ENCODE data around the gene ZNF790. TPM values are rescaled to one million over a fixed set of nuclear protein-coding genes. Genes with fewer than 3 reads are reported as not detected.

ZNF790 gene
- total and polyA plus RNA-seq, 2 of the 13 experiments (the other 11 are each of a cell fraction or from before 2014, with no cell fraction given) = 1.3 to 5.3 TPM

DNA sequence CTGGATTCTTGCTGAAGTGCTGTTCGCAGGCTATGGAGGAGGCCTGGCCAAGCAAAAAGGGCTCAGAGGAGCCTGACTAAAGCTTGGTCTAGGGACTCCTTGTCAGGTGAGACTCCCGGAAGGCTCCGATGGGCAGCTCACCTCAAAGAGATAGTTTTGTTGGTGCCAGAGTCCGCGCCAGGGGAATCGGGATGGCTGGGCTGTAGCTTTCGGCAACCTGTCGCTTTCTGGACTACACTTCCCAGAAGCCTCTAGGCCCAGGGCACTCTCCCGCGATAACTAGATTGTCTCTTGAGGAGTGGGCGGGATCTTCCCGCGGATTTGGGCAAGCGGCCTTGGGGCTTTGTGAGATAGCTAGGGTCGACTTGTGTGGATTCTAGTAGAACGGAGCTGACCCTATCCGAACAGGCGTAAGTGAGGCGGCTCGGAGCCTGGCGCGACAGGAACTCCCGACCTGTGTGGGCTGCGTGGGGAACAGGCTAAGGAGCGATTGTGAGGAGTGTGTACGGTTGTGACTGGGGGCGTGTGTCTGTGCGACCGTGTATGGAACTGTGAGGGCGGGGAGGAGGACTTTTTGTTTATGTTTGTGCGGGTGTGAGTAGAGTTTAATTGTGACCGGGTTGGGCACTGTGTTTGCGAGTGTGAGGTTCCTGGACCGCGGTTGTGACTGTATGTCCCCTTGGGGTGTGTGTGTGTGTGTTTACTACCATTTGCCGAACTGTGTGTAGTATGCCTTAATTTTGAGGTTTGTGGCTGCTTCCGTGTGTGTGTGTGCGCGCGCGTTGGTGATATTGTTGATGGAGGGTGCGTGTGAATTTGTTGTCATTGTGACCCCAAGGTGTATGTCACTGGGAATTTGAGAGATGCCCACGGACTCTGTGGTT, 12.6 kb upstream of the ZNF790 start, which contains the start of gene ZNF345 (continued):
- TF ChIP-seq ZNF530 (CRISPR knock-in tag; IDR thresholded peaks at IDR 0.05; ENCODE audit: low read depth) = no peak
- no peak for TF ChIP-seq NR2F2 (IDR thresholded peaks at IDR 0.05; ENCODE audit: borderline replicate concordance, low read depth)
- no peak for TF ChIP-seq ZMAT3 (CRISPR knock-in tag; conservative IDR thresholded peaks at IDR 0.05)
- TF ChIP-seq POGZ (CRISPR knock-in tag; IDR thresholded peaks at IDR 0.05) = peak; percentile 39; the same call in 1 of the 2 replicates
- TF ChIP-seq, protein P1, sequence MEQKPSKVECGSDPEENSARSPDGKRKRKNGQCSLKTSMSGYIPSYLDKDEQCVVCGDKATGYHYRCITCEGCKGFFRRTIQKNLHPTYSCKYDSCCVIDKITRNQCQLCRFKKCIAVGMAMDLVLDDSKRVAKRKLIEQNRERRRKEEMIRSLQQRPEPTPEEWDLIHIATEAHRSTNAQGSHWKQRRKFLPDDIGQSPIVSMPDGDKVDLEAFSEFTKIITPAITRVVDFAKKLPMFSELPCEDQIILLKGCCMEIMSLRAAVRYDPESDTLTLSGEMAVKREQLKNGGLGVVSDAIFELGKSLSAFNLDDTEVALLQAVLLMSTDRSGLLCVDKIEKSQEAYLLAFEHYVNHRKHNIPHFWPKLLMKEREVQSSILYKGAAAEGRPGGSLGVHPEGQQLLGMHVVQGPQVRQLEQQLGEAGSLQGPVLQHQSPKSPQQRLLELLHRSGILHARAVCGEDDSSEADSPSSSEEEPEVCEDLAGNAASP (CRISPR knock-in tag; IDR thresholded peaks at IDR 0.05; ENCODE audit: borderline replicate concordance) = no peak
- TF ChIP-seq, protein P2, sequence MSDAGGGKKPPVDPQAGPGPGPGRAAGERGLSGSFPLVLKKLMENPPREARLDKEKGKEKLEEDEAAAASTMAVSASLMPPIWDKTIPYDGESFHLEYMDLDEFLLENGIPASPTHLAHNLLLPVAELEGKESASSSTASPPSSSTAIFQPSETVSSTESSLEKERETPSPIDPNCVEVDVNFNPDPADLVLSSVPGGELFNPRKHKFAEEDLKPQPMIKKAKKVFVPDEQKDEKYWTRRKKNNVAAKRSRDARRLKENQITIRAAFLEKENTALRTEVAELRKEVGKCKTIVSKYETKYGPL (CRISPR knock-in tag; IDR thresholded peaks at IDR 0.05) = no peak
- TF ChIP-seq, protein P3, sequence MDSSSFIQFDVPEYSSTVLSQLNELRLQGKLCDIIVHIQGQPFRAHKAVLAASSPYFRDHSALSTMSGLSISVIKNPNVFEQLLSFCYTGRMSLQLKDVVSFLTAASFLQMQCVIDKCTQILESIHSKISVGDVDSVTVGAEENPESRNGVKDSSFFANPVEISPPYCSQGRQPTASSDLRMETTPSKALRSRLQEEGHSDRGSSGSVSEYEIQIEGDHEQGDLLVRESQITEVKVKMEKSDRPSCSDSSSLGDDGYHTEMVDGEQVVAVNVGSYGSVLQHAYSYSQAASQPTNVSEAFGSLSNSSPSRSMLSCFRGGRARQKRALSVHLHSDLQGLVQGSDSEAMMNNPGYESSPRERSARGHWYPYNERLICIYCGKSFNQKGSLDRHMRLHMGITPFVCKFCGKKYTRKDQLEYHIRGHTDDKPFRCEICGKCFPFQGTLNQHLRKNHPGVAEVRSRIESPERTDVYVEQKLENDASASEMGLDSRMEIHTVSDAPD (CRISPR knock-in tag; IDR thresholded peaks at IDR 0.05) = no peak
- peak; percentile 89 for TF ChIP-seq ZNF143 (CRISPR knock-in tag; IDR thresholded peaks at IDR 0.05)
- TF ChIP-seq, protein P4, sequence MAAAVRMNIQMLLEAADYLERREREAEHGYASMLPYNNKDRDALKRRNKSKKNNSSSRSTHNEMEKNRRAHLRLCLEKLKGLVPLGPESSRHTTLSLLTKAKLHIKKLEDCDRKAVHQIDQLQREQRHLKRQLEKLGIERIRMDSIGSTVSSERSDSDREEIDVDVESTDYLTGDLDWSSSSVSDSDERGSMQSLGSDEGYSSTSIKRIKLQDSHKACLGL (CRISPR knock-in tag; IDR thresholded peaks at IDR 0.05) = peak; percentile 25; the same call in 1 of the 2 replicates
- TF ChIP-seq ZSCAN31 (CRISPR knock-in tag; IDR thresholded peaks at IDR 0.05; ENCODE audit: low read depth) = 0 out of 2 replicates have a peak, but pooled peaks have one; percentile 13
- no peak for TF ChIP-seq DNMT3B (CRISPR knock-in tag; conservative IDR thresholded peaks at IDR 0.05)
- TF ChIP-seq POLR2A (IDR thresholded peaks at IDR 0.05; ENCODE audit: insufficient read depth in 1 of 2, low read depth in 2 of 2, low read length in 2 of 2) = peak; percentile 76 to 77; a peak in 3 of 4 replicates
- no peak for TF ChIP-seq EZH2 (conservative IDR thresholded peaks at IDR 0.05; ENCODE audit: low read depth, low read length)
- TF ChIP-seq ZNF317 (CRISPR knock-in tag; IDR thresholded peaks at IDR 0.05) = no peak
- TF ChIP-seq SMAD1 (CRISPR knock-in tag; IDR thresholded peaks at IDR 0.05; ENCODE audit: borderline replicate concordance, low read depth) = no peak
- TF ChIP-seq, protein P5, sequence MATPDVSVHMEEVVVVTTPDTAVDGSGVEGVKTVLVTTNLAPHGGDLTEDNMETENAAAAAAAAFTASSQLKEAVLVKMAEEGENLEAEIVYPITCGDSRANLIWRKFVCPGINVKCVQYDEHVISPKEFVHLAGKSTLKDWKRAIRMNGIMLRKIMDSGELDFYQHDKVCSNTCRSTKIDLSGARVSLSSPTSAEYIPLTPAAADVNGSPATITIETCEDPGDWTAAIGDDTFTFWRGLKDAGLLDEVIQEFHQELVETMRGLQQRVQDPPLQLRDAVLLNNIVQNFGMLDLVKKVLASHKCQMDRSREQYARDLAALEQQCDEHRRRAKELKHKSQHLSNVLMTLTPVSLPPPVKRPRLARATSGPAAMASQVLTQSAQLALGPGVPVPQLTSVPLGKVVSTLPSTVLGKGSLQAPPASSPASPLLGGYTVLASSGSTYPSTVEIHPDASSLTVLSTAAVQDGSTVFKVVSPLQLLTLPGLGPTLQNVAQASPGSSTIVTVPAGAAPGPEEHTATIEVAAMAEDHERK (CRISPR knock-in tag; IDR thresholded peaks at IDR 0.05; ENCODE audit: low read depth) = no peak
- TF ChIP-seq, protein P6, sequence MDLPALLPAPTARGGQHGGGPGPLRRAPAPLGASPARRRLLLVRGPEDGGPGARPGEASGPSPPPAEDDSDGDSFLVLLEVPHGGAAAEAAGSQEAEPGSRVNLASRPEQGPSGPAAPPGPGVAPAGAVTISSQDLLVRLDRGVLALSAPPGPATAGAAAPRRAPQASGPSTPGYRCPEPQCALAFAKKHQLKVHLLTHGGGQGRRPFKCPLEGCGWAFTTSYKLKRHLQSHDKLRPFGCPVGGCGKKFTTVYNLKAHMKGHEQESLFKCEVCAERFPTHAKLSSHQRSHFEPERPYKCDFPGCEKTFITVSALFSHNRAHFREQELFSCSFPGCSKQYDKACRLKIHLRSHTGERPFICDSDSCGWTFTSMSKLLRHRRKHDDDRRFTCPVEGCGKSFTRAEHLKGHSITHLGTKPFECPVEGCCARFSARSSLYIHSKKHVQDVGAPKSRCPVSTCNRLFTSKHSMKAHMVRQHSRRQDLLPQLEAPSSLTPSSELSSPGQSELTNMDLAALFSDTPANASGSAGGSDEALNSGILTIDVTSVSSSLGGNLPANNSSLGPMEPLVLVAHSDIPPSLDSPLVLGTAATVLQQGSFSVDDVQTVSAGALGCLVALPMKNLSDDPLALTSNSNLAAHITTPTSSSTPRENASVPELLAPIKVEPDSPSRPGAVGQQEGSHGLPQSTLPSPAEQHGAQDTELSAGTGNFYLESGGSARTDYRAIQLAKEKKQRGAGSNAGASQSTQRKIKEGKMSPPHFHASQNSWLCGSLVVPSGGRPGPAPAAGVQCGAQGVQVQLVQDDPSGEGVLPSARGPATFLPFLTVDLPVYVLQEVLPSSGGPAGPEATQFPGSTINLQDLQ (CRISPR knock-in tag; IDR thresholded peaks at IDR 0.05) = no peak
- TF ChIP-seq, protein P7, sequence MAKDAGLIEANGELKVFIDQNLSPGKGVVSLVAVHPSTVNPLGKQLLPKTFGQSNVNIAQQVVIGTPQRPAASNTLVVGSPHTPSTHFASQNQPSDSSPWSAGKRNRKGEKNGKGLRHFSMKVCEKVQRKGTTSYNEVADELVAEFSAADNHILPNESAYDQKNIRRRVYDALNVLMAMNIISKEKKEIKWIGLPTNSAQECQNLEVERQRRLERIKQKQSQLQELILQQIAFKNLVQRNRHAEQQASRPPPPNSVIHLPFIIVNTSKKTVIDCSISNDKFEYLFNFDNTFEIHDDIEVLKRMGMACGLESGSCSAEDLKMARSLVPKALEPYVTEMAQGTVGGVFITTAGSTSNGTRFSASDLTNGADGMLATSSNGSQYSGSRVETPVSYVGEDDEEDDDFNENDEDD (CRISPR knock-in tag; IDR thresholded peaks at IDR 0.05; ENCODE audit: borderline replicate concordance) = peak; percentile 47; the same call in 1 of the 2 replicates
- TF ChIP-seq GATAD1 (CRISPR knock-in tag; IDR thresholded peaks at IDR 0.05) = peak; percentile 76
